K562 (cell line): Measurements from ENCODE around the gene FGF5. TPM values are rescaled to one million over a fixed set of nuclear protein-coding genes. Genes with fewer than 3 reads are reported as not detected.
A peak's percentile ranks its signal among the peaks of the same experiment; 100 is the strongest.

ENCODE experiments used
- ATF7 ChIP-seq: fragments of 450-650 bp; IDR thresholded peaks from 2 replicates; pipeline ENCODE4 v1.7.1; 2014; ENCODE audit warnings: mild to moderate bottlenecking, moderate library complexity
- C11orf30 ChIP-seq: fragments of 450-650 bp; IDR thresholded peaks from 2 replicates; pipeline ENCODE4 v1.6.1; 2016; ENCODE audit warnings: low read depth, mild to moderate bottlenecking
- CBFB ChIP-seq: sonication (generic); formaldehyde crosslinking; IDR thresholded peaks from 2 replicates; pipeline ENCODE4 v1.4.0; 2020; ENCODE audit warnings: mild to moderate bottlenecking, missing genetic modification reagents
- CBX1 ChIP-seq: sonication (generic); IDR thresholded peaks from 2 replicates; pipeline ENCODE4 v1.6.1; 2016; ENCODE audit warnings: antibody characterized with exemption, low read depth, mild to moderate bottlenecking
- DPF2 ChIP-seq: fragments of 450-650 bp; IDR thresholded peaks from 2 replicates; pipeline ENCODE4 v1.6.1; 2016
- EP300 ChIP-seq: IDR thresholded peaks from 2 replicates; pipeline ENCODE4 v1.6.1; 2012; ENCODE audit warnings: low read length, improper control_type of control experiment
- GATAD2A ChIP-seq: fragments of 450-650 bp; IDR thresholded peaks from 2 replicates; pipeline ENCODE4 v1.6.1; 2017
- KDM5B ChIP-seq: fragments of 200-600 bp; sonication (generic); IDR thresholded peaks from 2 replicates; pipeline ENCODE4 v1.6.1; 2012; ENCODE audit warnings: low read depth, mild to moderate bottlenecking, moderate library complexity, low read length, control low read depth, inconsistent platforms; ENCODE audit not compliant: insufficient replicate concordance
- MEIS2 ChIP-seq: fragments of 450-650 bp; IDR thresholded peaks from 2 replicates; pipeline ENCODE4 v1.6.1; 2014; ENCODE audit warnings: mild to moderate bottlenecking; ENCODE audit not compliant: partially characterized antibody
- NFIX ChIP-seq: fragments of 250-450 bp; sonication (Bioruptor Pico); IDR thresholded peaks from 2 replicates; pipeline ENCODE4 v1.4.0; 2020; ENCODE audit warnings: low read depth, mild to moderate bottlenecking, moderate library complexity
- NR2F6 ChIP-seq: fragments of 450-650 bp; formaldehyde crosslinking; IDR thresholded peaks from 2 replicates; pipeline ENCODE4 v1.4.0; 2020; ENCODE audit warnings: mild to moderate bottlenecking
- PHF21A ChIP-seq: fragments of 450-650 bp; IDR thresholded peaks from 2 replicates; pipeline ENCODE4 v1.6.1; 2017; ENCODE audit warnings: low read depth, borderline replicate concordance
- RREB1 ChIP-seq: fragments of 250-450 bp; sonication (Bioruptor Pico); IDR thresholded peaks from 2 replicates; pipeline ENCODE4 v1.4.0; 2020
- SMARCB1 ChIP-seq: IDR thresholded peaks from 2 replicates; pipeline ENCODE4 v1.6.1; 2011; ENCODE audit warnings: improper control_type of control experiment, low read depth; ENCODE audit not compliant: insufficient read length
- SRSF1 ChIP-seq: fragments of 200-400 bp; formaldehyde crosslinking; IDR thresholded peaks from 2 replicates; pipeline ENCODE4 v1.6.1; 2017; ENCODE audit warnings: mild to moderate bottlenecking, low read depth, low read length, moderate library complexity
- XRCC4 ChIP-seq: IDR thresholded peaks from one replicate; pipeline ENCODE4 v1.6.1; 2011; ENCODE audit not compliant: insufficient read depth, insufficient read length; ENCODE audit errors: extremely low read depth
- ZBTB11 ChIP-seq, 3 experiments: fragments of 200-800 bp in 1 of 3; fragments of 250-450 bp in 1 of 3; fragments of 450-650 bp in 1 of 3; sonication (Bioruptor Pico) in 1 of 3; sonication (Bioruptor generic) in 1 of 3; formaldehyde crosslinking in 1 of 3; IDR thresholded peaks; 2 replicates each; pipeline versions ENCODE4 v1.6.1 to v1.8.0; 2016 to 2022; ENCODE audit warnings: mild to moderate bottlenecking in 2 of 3, missing genetic modification characterization in 2 of 3, missing compliant biosample characterization in 1 of 3, moderate library complexity in 1 of 3
- ZNF316 ChIP-seq: fragments of 450-650 bp; IDR thresholded peaks from 2 replicates; pipeline ENCODE4 v1.6.1; 2016
- ZNF507 ChIP-seq: conservative IDR thresholded peaks from 2 replicates; pipeline ENCODE4 v1.6.1; 2017; ENCODE audit warnings: missing genetic modification characterization, missing compliant biosample characterization
- ZNF717 ChIP-seq: fragments of 250-450 bp; sonication (Bioruptor Pico); IDR thresholded peaks from 2 replicates; pipeline ENCODE4 v1.5.0; 2021
- polyA plus RNA-seq, 8 experiments: library from polyadenylated mRNA; depleted of rRNA in 4 of 8; stranded (reverse) in 5 of 8; unstranded in 3 of 8; fragments of >200 nt; fragmentation: Nextera tagmentation in 2 of 8; fragmentation: Illumina TruSeq in 1 of 8; extraction: Ambion mirVana in 2 of 8; extraction: Trizol in 1 of 8; gene quantifications; 2 replicates each; pipeline versions ENCODE4 v1.2.1 to v1.2.3, GENCODE V29; 2011 to 2014; ENCODE audit warnings: inconsistent platforms in 1 of 8, missing spikeins in 1 of 8
- total RNA-seq, 7 experiments: library from RNA; depleted of rRNA in 6 of 7; stranded (reverse); fragments of >200 nt in 6 of 7; fragmentation: Illumina TruSeq in 2 of 7; extraction: Trizol in 2 of 7; gene quantifications; 2 replicates each; pipeline versions ENCODE4 v1.2.1 to v1.2.3, GENCODE V29; 2011 to 2021; ENCODE audit warnings: low replicate concordance in 1 of 7
- TF ChIP-seq, protein P1 (sequence below): fragments of 450-650 bp; IDR thresholded peaks from 2 replicates; pipeline ENCODE4 v1.6.1; 2016

FGF5 gene
- total and polyA plus RNA-seq, 9 of the 15 experiments (the other 6 are each of a cell fraction or from before 2014, with no cell fraction given): 0.38 to 2.7 (median 1.1) TPM

GRCh38 chr4:80231180-80231579 lies 35.3 kb upstream of the FGF5 start (continued):
- TF ChIP-seq NFIX (CRISPR knock-in tag) (no peak), ZNF507 (tag) (no peak), DPF2 (peak; percentile 46; the same call in 1 of the 2 replicates), EP300 (peak; percentile 7; the same call in 1 of the 2 replicates), KDM5B (no peak), SMARCB1 (no peak), C11orf30 (peak; percentile 45; the same call in 1 of the 2 replicates), SRSF1 (no peak), ZNF316 (peak; percentile 52; the same call in 1 of the 2 replicates), CBX1 (no peak), RREB1 (no peak), ATF7 (no peak), ZNF717 (CRISPR knock-in tag) (no peak), XRCC4 (no peak), NR2F6 (CRISPR knock-in tag) (no peak), MEIS2 (peak; percentile 46), GATAD2A (no peak), CBFB (no peak), PHF21A (no peak), ZBTB11 (CRISPR knock-in tag; IDR thresholded peaks at IDR 0.05) (no peak)
- TF ChIP-seq, protein P1, sequence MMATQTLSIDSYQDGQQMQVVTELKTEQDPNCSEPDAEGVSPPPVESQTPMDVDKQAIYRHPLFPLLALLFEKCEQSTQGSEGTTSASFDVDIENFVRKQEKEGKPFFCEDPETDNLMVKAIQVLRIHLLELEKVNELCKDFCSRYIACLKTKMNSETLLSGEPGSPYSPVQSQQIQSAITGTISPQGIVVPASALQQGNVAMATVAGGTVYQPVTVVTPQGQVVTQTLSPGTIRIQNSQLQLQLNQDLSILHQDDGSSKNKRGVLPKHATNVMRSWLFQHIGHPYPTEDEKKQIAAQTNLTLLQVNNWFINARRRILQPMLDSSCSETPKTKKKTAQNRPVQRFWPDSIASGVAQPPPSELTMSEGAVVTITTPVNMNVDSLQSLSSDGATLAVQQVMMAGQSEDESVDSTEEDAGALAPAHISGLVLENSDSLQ: 0 out of 2 replicates have a peak, but pooled peaks have one; percentile 24
